HG02943 (cell line): ENCODE results near the gene B3GAT1.
"Not testable (repeated sequence)": the region's sequence is repeated elsewhere in the genome, so short reads cannot be mapped to it uniquely, and the experiment has no call there.

Source experiments
- ATAC-seq: cut with Tn5 transposase; IDR thresholded peaks from one replicate; pipeline ENCODE4 v1.9.1; 2021; ENCODE audit warnings: mild to moderate bottlenecking, low read depth, moderate library complexity; ENCODE audit not compliant: unreplicated experiment

B3GAT1 gene

DNA sequence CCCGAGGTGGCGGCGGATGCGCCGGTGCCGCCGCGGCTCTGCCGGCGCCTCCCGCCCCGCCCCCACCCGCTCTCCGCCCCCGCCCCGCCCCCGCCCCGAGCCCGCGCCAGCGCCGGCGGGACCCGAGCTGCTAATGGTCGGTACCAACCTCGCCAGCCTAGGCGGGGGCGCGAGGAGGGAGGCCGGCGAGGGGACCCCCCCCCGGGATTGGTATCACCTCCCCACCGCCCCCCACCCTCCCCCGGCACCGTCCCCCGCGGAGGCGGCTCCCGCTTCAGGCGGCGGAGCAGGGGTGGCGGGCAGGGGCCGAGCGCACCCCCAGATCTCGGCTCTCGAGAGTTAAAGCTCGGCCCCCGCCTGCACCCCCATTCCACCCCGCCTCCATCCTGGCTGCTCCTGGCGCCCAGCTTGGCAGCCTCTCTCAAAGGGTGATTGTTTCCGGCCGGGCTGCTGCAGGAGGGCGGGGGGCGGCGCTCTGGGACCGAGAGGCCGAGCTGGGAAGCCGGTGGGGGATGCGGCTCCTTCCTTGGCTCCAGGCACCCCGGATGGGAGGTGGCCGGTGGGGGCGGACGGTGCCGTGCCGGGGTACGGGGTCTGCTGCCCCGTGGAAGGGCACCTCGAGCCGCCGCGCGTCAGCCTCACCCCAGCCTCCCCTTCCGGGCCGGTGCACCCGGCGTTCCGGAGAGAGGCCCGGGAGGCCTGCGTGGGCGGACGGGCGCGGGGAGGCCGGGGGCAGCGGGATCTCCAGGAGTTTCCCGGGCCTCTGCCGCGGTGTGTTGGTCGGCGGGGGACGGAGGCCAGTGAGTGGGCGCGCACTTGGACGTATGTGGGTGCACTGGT lies at the start of gene B3GAT1:
Gene B3GAT1 (minus strand): TSS at position 40 of the 840 bp plus-strand sequence. CDS start 24,583 bp downstream, outside the sequence.
- no peak for ATAC-seq

DNA sequence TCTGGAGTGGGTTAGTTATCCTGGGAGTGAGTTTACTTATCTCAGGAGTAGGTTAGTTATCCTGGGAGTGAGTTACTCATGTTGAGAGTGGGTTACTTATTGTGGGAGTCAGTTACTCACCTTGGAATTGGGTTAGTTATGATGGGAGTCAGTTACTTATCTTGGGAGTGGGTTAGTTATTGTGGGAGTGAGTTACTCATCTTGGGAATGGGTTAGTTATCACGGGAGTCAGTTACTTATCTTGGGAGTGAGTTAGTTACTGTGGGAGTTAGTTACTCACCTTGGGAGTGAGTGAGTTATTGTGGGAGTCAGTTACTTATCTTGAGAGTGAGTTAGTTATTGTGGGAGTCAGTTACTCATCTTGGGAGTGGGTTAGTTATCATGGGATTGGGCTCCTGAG lies 49.6 kb upstream of the B3GAT1 start:
- no peak for ATAC-seq

DNA sequence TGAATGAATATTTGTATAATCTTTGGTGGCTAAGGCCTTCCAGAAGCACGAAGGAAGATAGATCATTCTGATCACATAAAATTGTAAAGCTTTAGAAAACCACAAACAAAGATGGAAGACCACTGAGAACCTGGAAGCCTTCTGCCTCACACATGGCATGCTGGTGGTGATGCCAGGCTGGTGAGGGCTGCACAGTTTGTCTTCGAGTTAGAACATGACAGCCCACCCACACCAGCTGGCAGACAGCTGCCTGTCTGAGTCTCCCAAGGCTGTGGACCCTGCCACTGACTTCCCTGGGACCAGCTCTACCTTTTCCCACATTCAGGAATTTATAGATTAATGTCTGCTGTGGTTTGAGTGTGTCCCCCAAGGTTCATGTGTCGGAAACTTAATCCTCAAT lies 48.8 kb upstream of the B3GAT1 start:
- ATAC-seq: no peak

- ATAC-seq: no peak
Observed at GRCh38 chr11:134460062-134460561, 48.1 kb upstream of the B3GAT1 start.

- no peak for ATAC-seq
Observed at GRCh38 chr11:134459246-134460061, 47.4 kb upstream of the B3GAT1 start.

DNA sequence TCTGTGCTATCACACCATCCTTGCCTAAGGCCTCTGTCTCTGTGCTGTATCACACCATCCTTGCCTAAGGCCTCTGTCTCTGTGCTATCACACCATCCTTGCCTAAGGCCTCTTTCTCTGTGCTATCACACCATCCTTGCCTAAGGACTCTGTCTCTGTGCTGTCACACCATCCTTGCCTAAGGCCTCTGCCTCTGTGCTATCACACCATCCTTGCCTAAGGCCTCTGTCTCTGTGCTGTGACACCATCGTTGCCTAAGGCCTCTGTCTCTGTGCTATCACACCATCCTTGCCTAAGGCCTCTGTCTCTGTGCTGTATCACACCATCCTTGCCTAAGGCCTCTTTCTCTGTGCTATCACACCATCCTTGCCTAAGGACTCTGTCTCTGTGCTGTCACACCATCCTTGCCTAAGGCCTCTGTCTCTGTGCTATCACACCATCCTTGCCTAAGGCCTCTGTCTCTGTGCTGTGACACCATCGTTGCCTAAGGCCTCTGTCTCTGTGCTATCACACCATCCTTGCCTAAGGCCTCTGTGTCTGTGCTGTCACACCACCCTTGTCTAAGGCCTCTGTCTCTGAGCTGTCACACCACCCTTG lies 45.5 kb upstream of the B3GAT1 start:
- not testable (repeated sequence) for ATAC-seq

DNA sequence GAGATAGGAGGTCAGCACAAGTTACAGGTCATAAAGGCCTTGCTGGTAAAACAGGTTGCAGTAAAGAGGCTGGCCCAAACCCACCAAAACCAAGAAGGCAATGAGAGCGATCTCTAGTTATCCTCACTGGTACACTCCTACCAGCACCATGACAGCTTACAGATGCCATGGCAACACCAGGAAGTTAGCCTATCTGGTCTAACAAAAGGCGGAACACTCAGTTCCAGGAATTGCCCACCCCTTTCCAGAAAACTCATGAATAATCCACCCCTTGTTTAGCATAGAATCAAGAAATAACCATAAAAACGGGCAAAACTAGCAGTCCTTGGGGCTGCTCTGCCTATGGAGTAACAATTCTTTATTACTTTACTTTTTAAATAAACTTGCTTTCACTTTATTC lies 43.5 kb upstream of the B3GAT1 start:
- ATAC-seq: no peak

DNA sequence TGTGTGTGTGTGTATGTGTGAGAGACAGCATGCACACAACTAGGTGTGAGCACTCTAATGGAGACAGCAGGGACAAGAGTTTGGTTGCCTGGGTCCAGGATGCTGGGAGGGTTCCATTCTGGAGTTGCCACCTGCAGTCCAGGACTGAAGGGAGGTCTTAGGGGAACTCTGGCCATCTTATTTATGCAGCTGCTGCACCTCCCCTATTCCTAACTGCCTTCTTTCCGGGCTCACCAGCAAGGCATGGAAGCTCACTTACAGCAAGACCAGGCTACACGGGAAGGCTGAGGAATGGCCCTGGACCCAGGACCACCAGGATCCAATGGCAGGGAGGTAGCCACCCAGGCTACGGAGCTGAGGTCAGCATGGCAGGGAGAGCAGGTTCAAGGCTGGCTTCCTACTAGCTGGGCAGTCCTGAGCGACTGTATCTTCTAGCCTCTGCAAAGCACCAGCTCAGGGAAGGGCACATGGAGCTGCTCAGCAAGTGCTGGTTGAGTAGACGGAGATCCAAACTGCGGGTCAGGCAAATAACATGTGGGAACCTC lies 42.2 kb upstream of the B3GAT1 start:
- no peak for ATAC-seq

DNA sequence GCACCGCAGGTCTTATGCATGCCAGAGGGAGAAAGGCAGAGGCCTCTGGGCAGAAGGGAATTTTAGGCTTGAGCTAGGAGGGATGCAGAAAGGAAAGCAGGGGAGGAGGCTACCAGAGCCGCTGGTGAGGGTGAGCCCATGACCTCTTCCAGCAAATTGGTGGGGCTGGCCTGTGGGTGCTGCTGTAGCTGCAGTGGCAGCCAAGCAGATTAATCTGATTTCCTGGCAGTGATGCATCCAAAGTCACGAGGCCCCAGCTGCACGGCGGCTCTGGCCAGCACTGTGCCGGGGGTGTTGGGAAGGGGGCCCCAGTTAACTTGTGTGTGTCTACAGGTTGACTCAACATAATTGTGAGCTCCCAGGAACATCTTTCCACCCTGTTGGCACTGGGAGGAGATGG lies 41.4 kb upstream of the B3GAT1 start:
- ATAC-seq: no peak

DNA sequence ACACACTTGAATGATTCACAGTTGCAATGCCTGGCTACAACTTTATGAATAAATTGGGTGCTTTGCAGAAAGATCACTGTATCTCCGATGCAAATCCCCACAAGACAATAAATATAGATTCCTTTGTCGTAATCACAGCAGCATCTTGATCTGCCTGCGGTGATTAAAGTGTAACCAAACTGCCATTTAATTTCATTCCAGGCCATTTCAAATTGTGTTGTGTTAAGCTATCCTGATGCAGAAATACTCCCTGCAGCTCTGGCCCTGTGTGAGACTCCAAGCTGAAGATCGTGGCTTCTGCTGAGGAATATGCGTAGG lies 40.8 kb upstream of the B3GAT1 start:
- ATAC-seq: no peak

- no peak for ATAC-seq
Observed at GRCh38 chr11:134452026-134452837, 40.2 kb upstream of the B3GAT1 start.

GRCh38 chr11:134450186-134450585 lies 38.1 kb upstream of the B3GAT1 start:
- no peak for ATAC-seq

GRCh38 chr11:134449713-134450112 lies 37.7 kb upstream of the B3GAT1 start:
- no peak for ATAC-seq

DNA sequence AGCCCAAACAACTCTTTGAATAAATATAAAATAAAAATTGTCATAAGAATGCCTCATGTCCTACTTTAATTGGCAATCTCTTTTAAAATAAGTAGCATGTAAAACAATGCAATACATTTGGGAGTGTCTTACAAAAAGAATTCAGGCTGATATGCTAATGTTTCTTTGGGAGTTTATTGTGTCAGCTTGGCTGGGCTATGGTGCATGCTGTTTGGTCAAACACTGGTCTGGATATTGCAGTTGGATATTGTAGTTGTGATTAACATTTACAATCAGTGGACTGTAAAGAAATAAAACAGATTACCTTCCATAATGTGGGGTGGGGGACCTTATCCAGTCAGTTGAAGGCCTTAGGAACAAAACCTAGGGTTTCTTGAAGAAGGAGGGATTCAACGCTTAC lies 37.0 kb upstream of the B3GAT1 start:
- no peak for ATAC-seq

- no peak for ATAC-seq
Observed at GRCh38 chr11:134447696-134448095, 35.7 kb upstream of the B3GAT1 start.

GRCh38 chr11:134445601-134446325 lies 33.7 kb upstream of the B3GAT1 start:
- no peak for ATAC-seq

- not testable (repeated sequence) for ATAC-seq
Observed at GRCh38 chr11:134444160-134445108, 32.4 kb upstream of the B3GAT1 start.

DNA sequence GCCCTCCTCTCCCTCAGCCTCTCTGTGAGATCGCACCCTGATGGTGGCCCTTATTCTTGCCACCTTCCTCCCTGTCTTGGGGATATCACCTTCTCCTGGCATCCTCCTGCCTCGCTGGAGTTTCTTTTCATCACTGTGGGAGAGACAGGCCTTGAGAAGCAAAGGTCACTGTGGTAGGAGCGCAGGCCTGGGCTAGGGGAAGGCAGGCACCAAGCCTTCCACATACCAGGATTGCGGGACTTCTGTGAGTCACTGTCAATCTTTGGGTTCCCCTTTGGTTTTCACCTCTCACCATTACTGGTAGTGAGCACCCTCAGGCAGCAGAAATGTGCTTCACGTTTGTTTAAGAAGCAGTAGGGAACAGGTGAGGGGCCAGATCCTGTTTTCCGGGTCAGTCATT lies 31.2 kb upstream of the B3GAT1 start:
- no peak for ATAC-seq
